Tibial nerve (tissue), 4 donors: ENCODE data around the gene CAVIN1.

ENCODE experiments used
- CTCF ChIP-seq, 5 experiments: fragments of 200-600 bp in 3 of 5; fragments of 450-650 bp in 2 of 5; sonication (generic) in 3 of 5; IDR thresholded peaks; one replicate each; pipeline ENCODE4 v1.5.1; 2016 to 2019; ENCODE audit warnings: antibody characterized with exemption in 5 of 5, mild to moderate bottlenecking in 3 of 5, moderate library complexity in 2 of 5
- EP300 ChIP-seq, 2 donors: sonication (generic); formaldehyde crosslinking; IDR thresholded peaks; one replicate each; pipeline ENCODE4 v1.6.1; 2017; ENCODE audit warnings: antibody characterized with exemption in 2 of 2, mild to moderate bottlenecking in 1 of 2
- POLR2A ChIP-seq, 2 donors: fragments of 450-650 bp; IDR thresholded peaks; one replicate each; pipeline ENCODE4 v1.6.1; 2017; ENCODE audit warnings: antibody characterized with exemption in 2 of 2, mild to moderate bottlenecking in 2 of 2, moderate library complexity in 2 of 2

- no peak for TF ChIP-seq POLR2A (IDR thresholded peaks at IDR 0.05)
- no peak for TF ChIP-seq EP300 (IDR thresholded peaks at IDR 0.05)
- no peak for TF ChIP-seq CTCF (IDR thresholded peaks at IDR 0.05)
Observed at GRCh38 chr17:42363231-42363630, 59.8 kb downstream of the CAVIN1 start.
